Measurements from ENCODE around the gene NBPF26. TPM values are rescaled to one million over a fixed set of nuclear protein-coding genes. Genes with fewer than 3 reads are reported as not detected.
"Not testable (repeated sequence)": the region's sequence is repeated elsewhere in the genome, so short reads cannot be mapped to it uniquely, and the experiment has no call there.

Gene NBPF26
- polyA plus RNA-seq (ENCODE audit: insufficient read length), result 23.2 TPM

GRCh38 chr1:120723715-120724402, at the start of gene NBPF26:
Gene NBPF26, plus strand, starts transcription at chr1:120723945.
- peak; percentile 73 for DNase-seq

GRCh38 chr1:120680106-120680819, 43.5 kb upstream of the NBPF26 start:
- not testable (repeated sequence) for DNase-seq

GRCh38 chr1:120680938-120681337, 42.8 kb upstream of the NBPF26 start:
- not testable (repeated sequence) for DNase-seq

- not testable (repeated sequence) for DNase-seq
These were observed 39.3 kb upstream of the NBPF26 start for GRCh38 chr1:120684397-120684796.

- not testable (repeated sequence) for DNase-seq
These were observed 38.1 kb upstream of the NBPF26 start for GRCh38 chr1:120685622-120686021.

GRCh38 chr1:120687250-120687649, 36.5 kb upstream of the NBPF26 start:
- not testable (repeated sequence) for DNase-seq

- not testable (repeated sequence) for DNase-seq
These were observed 22.8 kb upstream of the NBPF26 start for GRCh38 chr1:120700807-120701562.

- DNase-seq, result not testable (repeated sequence)
These were observed 409 bp upstream of the NBPF26 start for GRCh38 chr1:120723358-120723714.

- not testable (repeated sequence) for DNase-seq
These were observed 762 bp downstream of the NBPF26 start for GRCh38 chr1:120724507-120724906.

GRCh38 chr1:120728811-120729210, 5.1 kb downstream of the NBPF26 start:
- DNase-seq, result not testable (repeated sequence)

GRCh38 chr1:120769090-120769489, 45.3 kb downstream of the NBPF26 start:
- not testable (repeated sequence) for DNase-seq

GRCh38 chr1:120805452-120805851, 81.7 kb downstream of the NBPF26 start:
- not testable (repeated sequence) for DNase-seq

- DNase-seq, result not testable (repeated sequence)
These were observed 88.1 kb downstream of the NBPF26 start for GRCh38 chr1:120811822-120812221.

GRCh38 chr1:120825051-120825450, 101.3 kb downstream of the NBPF26 start:
- DNase-seq, result not testable (repeated sequence)

GRCh38 chr1:120826623-120827022, 102.9 kb downstream of the NBPF26 start:
- not testable (repeated sequence) for DNase-seq

GRCh38 chr1:120844186-120844944, 120.6 kb downstream of the NBPF26 start:
- DNase-seq, result peak; percentile 76

GRCh38 chr1:120844945-120845330, 121.2 kb downstream of the NBPF26 start:
- DNase-seq, result not testable (repeated sequence)

- DNase-seq, result peak; percentile 2
These were observed 125.9 kb downstream of the NBPF26 start for GRCh38 chr1:120849400-120850286.

- DNase-seq, result peak; percentile 26
These were observed 126.5 kb downstream of the NBPF26 start for GRCh38 chr1:120850287-120850536.

GRCh38 chr1:120850537-120851421, 127.0 kb downstream of the NBPF26 start:
- peak; percentile 87 for DNase-seq
